ENCODE data around the gene GLMN. TPM values are rescaled to one million over a fixed set of nuclear protein-coding genes. Genes with fewer than 3 reads are reported as not detected.

The GLMN gene
- polyA plus RNA-seq, 2 donors = 7.5 to 22.1 TPM

- Histone ChIP-seq H3K4me3 (ENCODE audit: low read depth in 1 of 2, low read length in 2 of 2) (no peak within 1 kb of the TSS), H3K27ac (ENCODE audit: low read depth in 2 of 2, low read length in 1 of 2) (no peak within 1 kb of the TSS), H3K36me3 (ENCODE audit: control insufficient read depth in 2 of 2, insufficient read depth in 2 of 2, low read length in 1 of 2) (no peaks in the 10 kb centered on the region), H3K9me3 (ENCODE audit: control insufficient read depth in 2 of 2, insufficient read depth in 1 of 2, low read depth in 1 of 2, low read length in 1 of 2) (peaks cover 0 to 2% of the 10 kb centered on the region in 2 donors), H3K27me3 (ENCODE audit: control insufficient read depth in 1 of 2, insufficient read depth in 2 of 2, low read length in 2 of 2) (no peaks in the 10 kb centered on the region), H3K4me1 (ENCODE audit: control insufficient read depth in 2 of 2, insufficient read depth in 2 of 2, low read length in 1 of 2) (no peaks in the 10 kb centered on the region)
- WGBS, 2 donors = 93 to 95% methylated on average over 27 of the region's 27 CpGs
Measured at GRCh38 chr1:92217721-92218120, 81.1 kb downstream of the GLMN start, which contains the start of gene C1orf146. C1orf146 (plus strand) TSS chr1:92217915; CDS start chr1:92231421, 13,506 bp downstream.

GRCh38 chr1:92211166-92211565, 87.6 kb downstream of the GLMN start:
- WGBS, 2 donors = 84 to 85% methylated on average over 2 of the region's 2 CpGs
- Histone ChIP-seq H3K27me3 (ENCODE audit: control insufficient read depth in 1 of 2, insufficient read depth in 2 of 2, low read length in 2 of 2) (no peaks in the 10 kb centered on the region), H3K9me3 (ENCODE audit: control insufficient read depth in 2 of 2, insufficient read depth in 1 of 2, low read depth in 1 of 2, low read length in 1 of 2) (no peaks in the 10 kb centered on the region)

GRCh38 chr1:92210701-92211100, 88.1 kb downstream of the GLMN start:
- no peaks in the 10 kb centered on the region for H3K27me3 ChIP-seq (ENCODE audit: control insufficient read depth in 1 of 2, insufficient read depth in 2 of 2, low read length in 2 of 2)
- H3K4me3 ChIP-seq (ENCODE audit: low read depth in 1 of 2, low read length in 2 of 2) = no peak overlapping the region
- no peaks in the 10 kb centered on the region for H3K4me1 ChIP-seq (ENCODE audit: control insufficient read depth in 2 of 2, insufficient read depth in 2 of 2, low read length in 1 of 2)
- H3K9me3 ChIP-seq (ENCODE audit: control insufficient read depth in 2 of 2, insufficient read depth in 1 of 2, low read depth in 1 of 2, low read length in 1 of 2) = no peaks in the 10 kb centered on the region
- no peak overlapping the region for H3K27ac ChIP-seq (ENCODE audit: low read depth in 2 of 2, low read length in 1 of 2)
- H3K36me3 ChIP-seq (ENCODE audit: control insufficient read depth in 2 of 2, insufficient read depth in 2 of 2, low read length in 1 of 2) = no peaks in the 10 kb centered on the region
- 50 to 53% methylated on average over 2 of the region's 2 CpGs for WGBS, 2 donors

More at GRCh38 chr1:92211166-92211565, 87.6 kb downstream of the GLMN start:
- no peak overlapping the region for H3K4me3 ChIP-seq (ENCODE audit: low read depth in 1 of 2, low read length in 2 of 2)
- H3K36me3 ChIP-seq (ENCODE audit: control insufficient read depth in 2 of 2, insufficient read depth in 2 of 2, low read length in 1 of 2) = no peaks in the 10 kb centered on the region
- H3K4me1 ChIP-seq (ENCODE audit: control insufficient read depth in 2 of 2, insufficient read depth in 2 of 2, low read length in 1 of 2) = no peaks in the 10 kb centered on the region
- H3K27ac ChIP-seq (ENCODE audit: low read depth in 2 of 2, low read length in 1 of 2) = no peak overlapping the region

DNA sequence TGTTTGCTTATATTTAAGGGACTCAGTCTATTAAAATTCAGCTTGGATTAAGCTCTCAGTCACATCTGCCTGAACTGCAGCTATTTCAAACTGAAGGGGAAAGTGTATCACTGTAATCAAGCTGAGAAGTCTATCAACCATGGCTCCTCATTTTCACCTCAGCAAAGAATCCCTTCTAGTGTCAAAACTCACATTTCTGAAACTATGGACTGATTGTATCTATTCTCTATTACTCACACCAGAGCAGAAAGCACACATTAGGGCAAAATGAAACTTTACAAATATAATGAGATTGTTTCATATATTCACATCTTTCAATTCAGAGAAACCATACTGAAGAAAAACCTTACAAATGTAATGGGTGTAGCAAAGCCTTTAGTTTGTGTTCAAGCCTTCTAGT, 95.7 kb downstream of the GLMN start:
- H3K36me3 ChIP-seq (ENCODE audit: control insufficient read depth in 2 of 2, insufficient read depth in 2 of 2, low read length in 1 of 2) = no peaks in the 10 kb centered on the region
- H3K4me1 ChIP-seq (ENCODE audit: control insufficient read depth in 2 of 2, insufficient read depth in 2 of 2, low read length in 1 of 2) = no peaks in the 10 kb centered on the region
- H3K9me3 ChIP-seq (ENCODE audit: control insufficient read depth in 2 of 2, insufficient read depth in 1 of 2, low read depth in 1 of 2, low read length in 1 of 2) = no peaks in the 10 kb centered on the region
- no peak overlapping the region for H3K27ac ChIP-seq (ENCODE audit: low read depth in 2 of 2, low read length in 1 of 2)
- no peak overlapping the region for H3K4me3 ChIP-seq (ENCODE audit: low read depth in 1 of 2, low read length in 2 of 2)
- no peaks in the 10 kb centered on the region for H3K27me3 ChIP-seq (ENCODE audit: control insufficient read depth in 1 of 2, insufficient read depth in 2 of 2, low read length in 2 of 2)

DNA sequence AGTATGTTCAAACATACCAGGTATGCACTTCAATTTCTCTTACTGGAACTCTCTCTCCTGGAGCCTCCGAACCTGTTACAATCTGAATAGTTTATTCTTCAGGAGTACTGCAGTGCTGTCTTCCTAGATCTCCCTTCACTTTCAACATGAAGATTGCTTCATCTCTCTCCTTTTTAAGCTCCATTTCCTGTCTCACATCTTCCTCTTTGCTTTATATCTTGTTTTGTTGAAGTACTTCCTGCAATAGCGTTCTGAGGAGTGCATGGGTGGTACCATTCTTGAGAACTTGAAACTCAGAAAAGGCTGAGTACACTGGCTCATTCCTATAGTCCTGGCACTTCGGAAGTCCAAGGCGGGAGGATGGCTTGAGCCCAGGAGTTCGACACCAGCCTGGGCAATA, 96.8 kb downstream of the GLMN start:
- H3K4me1 ChIP-seq (ENCODE audit: control insufficient read depth in 2 of 2, insufficient read depth in 2 of 2, low read length in 1 of 2) = no peaks in the 10 kb centered on the region
- H3K27me3 ChIP-seq (ENCODE audit: control insufficient read depth in 1 of 2, insufficient read depth in 2 of 2, low read length in 2 of 2) = no peaks in the 10 kb centered on the region
- H3K9me3 ChIP-seq (ENCODE audit: control insufficient read depth in 2 of 2, insufficient read depth in 1 of 2, low read depth in 1 of 2, low read length in 1 of 2) = no peaks in the 10 kb centered on the region
- 77 to 78% methylated on average over 5 of the region's 5 CpGs for WGBS, 2 donors
- H3K4me3 ChIP-seq (ENCODE audit: low read depth in 1 of 2, low read length in 2 of 2) = no peak overlapping the region
- no peak overlapping the region for H3K27ac ChIP-seq (ENCODE audit: low read depth in 2 of 2, low read length in 1 of 2)
- no peaks in the 10 kb centered on the region for H3K36me3 ChIP-seq (ENCODE audit: control insufficient read depth in 2 of 2, insufficient read depth in 2 of 2, low read length in 1 of 2)

Other genes starting within 250 kb of the GLMN start
- gene SETSIP, start 223.6 kb downstream of the GLMN start, polyA plus RNA-seq = under 1 TPM in 1 of 2 donors, not detected in 1; 0.06 TPM
- gene BTBD8, start 218.6 kb downstream of the GLMN start, polyA plus RNA-seq = 1 to 10 TPM in 1 of 2 donors, under 1 TPM in 1; 0.51 to 1.6 TPM
- gene C1orf146, start 81.1 kb downstream of the GLMN start, polyA plus RNA-seq = not detected
- 1 to 10 TPM; 3.3 to 8.2 TPM for gene RPAP2, start 72 bp upstream of the GLMN start, polyA plus RNA-seq
- gene GFI1, start 187.9 kb upstream of the GLMN start, polyA plus RNA-seq = under 1 TPM; 0.40 to 0.47 TPM